ENCODE results near the gene LASP1.

The LASP1 gene

GRCh38 chr17:38896346-38896954, 26.6 kb downstream of the LASP1 start:
- Histone ChIP-seq H3K36me3 (peaks cover 15 to 76% (median 61%) of the 10 kb centered on the region in 11 experiments; a peak in 20 of 22 replicates), H3K9me3 (replicated peaks in 1 of 11) (no peaks in the 10 kb centered on the region), H3K4me1 (peaks cover 87 to 100% (median 100%) of the 10 kb centered on the region in 10 experiments), H3K27ac (peak overlapping the region; percentile 73 to 99 (median 94); a peak in 21 of 22 replicates), H3K4me3 (no peak overlapping the region; a peak in 1 of 20 replicates), H3K4me2 (peak overlapping the region; percentile 90 to 99 (median 95)), H3K9ac (peak overlapping the region; percentile 71 to 90 (median 83); a peak in 21 of 22 replicates), H3K27me3 (no peaks in the 10 kb centered on the region), H4K20me1 (peaks cover 0 to 54% (median 0%) of the 10 kb centered on the region in 11 experiments; a peak in 9 of 22 replicates)
- no peak for TF ChIP-seq Cebpa-rat (IDR thresholded peaks at IDR 0.05)

GRCh38 chr17:38897176-38897575, 27.3 kb downstream of the LASP1 start:
- no peaks in the 10 kb centered on the region for H3K27me3 ChIP-seq
- H3K36me3 ChIP-seq = peaks cover 9 to 76% (median 60%) of the 10 kb centered on the region in 11 experiments; a peak in 20 of 22 replicates
- peak overlapping the region; percentile 73 to 99 (median 94); a peak in 21 of 22 replicates for H3K27ac ChIP-seq
- peaks cover 87 to 100% (median 100%) of the 10 kb centered on the region in 10 experiments for H3K4me1 ChIP-seq
- H3K4me3 ChIP-seq = peak overlapping the region in 1 of 10 experiments; percentile 49; a peak in 2 of 20 replicates
- no peak for TF ChIP-seq Cebpa-rat (IDR thresholded peaks at IDR 0.05)
- H3K9me3 ChIP-seq (replicated peaks in 1 of 11) = no peaks in the 10 kb centered on the region
- H3K9ac ChIP-seq = peak overlapping the region; percentile 71 to 90 (median 83); a peak in 21 of 22 replicates
- H4K20me1 ChIP-seq = peaks cover 0 to 52% (median 0%) of the 10 kb centered on the region in 11 experiments; a peak in 8 of 22 replicates
- H3K4me2 ChIP-seq = peak overlapping the region; percentile 90 to 99 (median 95)

DNA sequence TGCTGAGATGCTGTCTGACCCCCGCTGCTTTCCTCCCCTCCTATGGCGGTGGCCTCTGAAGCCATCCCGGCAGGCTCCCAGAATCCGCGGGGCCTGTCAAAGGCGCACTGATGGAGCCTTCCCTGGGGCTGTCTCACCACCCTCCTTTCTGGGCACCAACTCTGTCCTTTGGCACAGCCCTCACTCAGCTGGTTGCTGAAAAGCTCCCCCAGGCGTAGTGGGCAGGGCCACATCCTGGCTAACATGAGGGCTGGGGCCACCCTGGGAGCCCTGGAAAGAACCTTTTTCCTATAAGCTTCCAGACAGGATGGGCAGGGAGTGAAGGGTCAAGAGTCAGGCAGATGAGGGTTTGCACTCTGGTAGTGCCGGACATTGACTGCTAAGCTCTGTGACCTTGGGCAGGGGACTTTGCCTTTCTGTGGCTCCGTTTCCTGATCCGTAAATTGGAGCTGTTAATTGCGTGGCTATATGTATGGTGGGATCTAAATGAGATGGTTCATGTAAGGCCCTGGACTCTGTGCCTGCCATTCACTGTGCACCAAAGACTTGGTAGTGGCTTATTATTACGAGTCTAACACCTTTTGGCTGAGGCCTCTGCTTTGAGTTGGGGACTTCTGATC, 27.9 kb downstream of the LASP1 start:
- peak overlapping the region in 8 of 10 experiments; percentile 22 to 59 (median 46); a peak in 14 of 20 replicates for H3K4me3 ChIP-seq
- peak overlapping the region; percentile 71 to 90 (median 83) for H3K9ac ChIP-seq
- peak overlapping the region; percentile 90 to 99 (median 95) for H3K4me2 ChIP-seq
- peaks cover 4 to 75% (median 59%) of the 10 kb centered on the region in 11 experiments; a peak in 20 of 22 replicates for H3K36me3 ChIP-seq
- no peak for TF ChIP-seq Cebpa-rat (IDR thresholded peaks at IDR 0.05)
- H4K20me1 ChIP-seq = peaks cover 0 to 48% (median 0%) of the 10 kb centered on the region in 11 experiments; a peak in 8 of 22 replicates
- H3K4me1 ChIP-seq = peaks cover 87 to 100% (median 100%) of the 10 kb centered on the region in 10 experiments
- no peaks in the 10 kb centered on the region for H3K9me3 ChIP-seq (replicated peaks in 1 of 11)
- H3K27ac ChIP-seq = peak overlapping the region; percentile 73 to 99 (median 94)
- H3K27me3 ChIP-seq = no peaks in the 10 kb centered on the region

DNA sequence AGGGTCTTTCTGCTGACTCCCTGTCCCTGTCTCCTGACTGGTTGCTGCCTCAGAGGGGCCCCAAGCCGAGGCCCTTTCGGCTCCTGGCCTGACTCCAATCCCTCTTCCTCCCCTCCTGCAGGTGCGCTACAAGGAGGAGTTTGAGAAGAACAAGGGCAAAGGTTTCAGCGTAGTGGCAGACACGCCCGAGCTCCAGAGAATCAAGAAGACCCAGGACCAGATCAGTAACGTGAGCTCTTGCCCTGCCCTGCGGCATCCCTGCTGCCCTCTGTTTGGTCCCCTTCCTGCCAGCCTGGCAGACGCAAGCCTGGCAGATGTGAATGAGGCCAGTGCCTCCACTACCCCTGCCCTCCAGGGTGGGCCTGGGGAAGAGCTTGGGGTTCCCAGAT, 28.4 kb downstream of the LASP1 start:
- H3K27ac ChIP-seq = peak overlapping the region; percentile 73 to 99 (median 94)
- no peaks in the 10 kb centered on the region for H3K27me3 ChIP-seq
- TF ChIP-seq Cebpa-rat (IDR thresholded peaks at IDR 0.05) = no peak
- H3K9me3 ChIP-seq (replicated peaks in 1 of 11) = no peaks in the 10 kb centered on the region
- H3K4me2 ChIP-seq = peak overlapping the region; percentile 90 to 99 (median 95)
- peaks cover 0 to 48% (median 0%) of the 10 kb centered on the region in 11 experiments; a peak in 7 of 22 replicates for H4K20me1 ChIP-seq
- peak overlapping the region in 9 of 10 experiments; percentile 22 to 59 (median 43); a peak in 16 of 20 replicates for H3K4me3 ChIP-seq
- peaks cover 82 to 100% (median 100%) of the 10 kb centered on the region in 10 experiments for H3K4me1 ChIP-seq
- peaks cover 9 to 76% (median 59%) of the 10 kb centered on the region in 11 experiments for H3K36me3 ChIP-seq
- H3K9ac ChIP-seq = peak overlapping the region; percentile 71 to 90 (median 83)

GRCh38 chr17:38898812-38899348, 29.0 kb downstream of the LASP1 start:
- 0 out of 22 replicates have a peak, but pooled peaks cover 0 to under 1% (median 0%) of the 10 kb centered on the region in 11 experiments for H3K9me3 ChIP-seq (replicated peaks in 1 of 11)
- H3K27me3 ChIP-seq = no peaks in the 10 kb centered on the region
- peaks cover 15 to 82% (median 65%) of the 10 kb centered on the region in 11 experiments for H3K36me3 ChIP-seq
- peak in 2 of 11 experiments; percentile 9 to 32; a peak in 1 of 22 replicates for TF ChIP-seq Cebpa-rat (IDR thresholded peaks at IDR 0.05)
- peak overlapping the region; percentile 90 to 99 (median 95) for H3K4me2 ChIP-seq
- H3K9ac ChIP-seq = peak overlapping the region; percentile 71 to 90 (median 83)
- peak overlapping the region; percentile 73 to 99 (median 94) for H3K27ac ChIP-seq
- H3K4me3 ChIP-seq = peak overlapping the region in 9 of 10 experiments; percentile 22 to 59 (median 43); a peak in 15 of 20 replicates
- peaks cover 76 to 100% (median 96%) of the 10 kb centered on the region in 10 experiments for H3K4me1 ChIP-seq
- H4K20me1 ChIP-seq = peaks cover 0 to 48% (median 0%) of the 10 kb centered on the region in 11 experiments; a peak in 5 of 22 replicates

- Histone ChIP-seq H3K27ac (peak overlapping the region; percentile 73 to 99 (median 94)), H3K4me2 (peak overlapping the region; percentile 90 to 99 (median 95)), H4K20me1 (peaks cover 0 to 48% (median 0%) of the 10 kb centered on the region in 11 experiments; a peak in 3 of 22 replicates), H3K4me3 (peak overlapping the region in 9 of 10 experiments; percentile 22 to 60 (median 43); a peak in 12 of 20 replicates), H3K27me3 (no peaks in the 10 kb centered on the region), H3K4me1 (peaks cover 71 to 98% (median 91%) of the 10 kb centered on the region in 10 experiments), H3K36me3 (peaks cover 20 to 84% (median 65%) of the 10 kb centered on the region in 11 experiments), H3K9me3 (replicated peaks in 1 of 11) (peaks cover 0 to 6% (median under 1%) of the 10 kb centered on the region in 11 experiments; a peak in 6 of 22 replicates), H3K9ac (peak overlapping the region; percentile 71 to 90 (median 83); a peak in 21 of 22 replicates)
- no peak for TF ChIP-seq Cebpa-rat (IDR thresholded peaks at IDR 0.05)
Measured at GRCh38 chr17:38899421-38899820, 29.6 kb downstream of the LASP1 start.

DNA sequence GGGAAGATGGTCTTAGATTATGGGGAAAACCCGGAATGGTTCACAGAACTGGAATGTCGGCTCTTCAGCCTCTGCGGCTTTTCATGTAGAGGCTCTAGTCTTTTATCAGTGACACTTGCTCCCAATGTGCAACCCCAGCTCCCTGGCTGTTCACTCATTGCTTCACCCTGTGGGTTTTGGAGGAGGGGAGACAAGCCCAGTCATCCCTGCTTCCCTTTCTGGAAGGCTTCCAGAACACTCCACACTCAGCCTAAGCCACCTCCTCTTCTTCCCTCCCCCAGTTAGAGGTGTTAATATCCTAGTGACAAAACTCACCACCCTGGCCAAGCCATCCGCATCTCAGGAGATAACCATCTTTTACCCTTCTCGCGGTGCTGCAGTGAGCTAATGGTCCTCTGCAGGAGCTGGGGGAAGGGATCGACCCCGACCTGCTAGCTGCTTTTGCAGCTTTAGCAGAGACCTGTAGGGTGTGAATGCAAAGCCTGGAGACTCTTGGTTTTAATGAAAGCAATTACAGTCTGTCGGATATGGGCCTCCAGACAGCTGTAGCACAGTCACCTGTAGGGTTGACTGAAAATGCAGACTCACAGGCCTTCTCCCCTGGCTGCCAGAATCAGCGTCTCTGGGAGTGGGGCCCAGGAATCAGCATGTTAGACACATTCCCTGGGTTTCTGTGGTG, 31.3 kb downstream of the LASP1 start:
- H3K9ac ChIP-seq = peak overlapping the region; percentile 18 to 90 (median 83); a peak in 19 of 22 replicates
- H3K4me1 ChIP-seq = peaks cover 77 to 92% (median 86%) of the 10 kb centered on the region in 10 experiments
- H4K20me1 ChIP-seq = peaks cover 0 to 61% (median 0%) of the 10 kb centered on the region in 11 experiments; a peak in 6 of 22 replicates
- H3K27ac ChIP-seq = peak overlapping the region in 10 of 11 experiments; percentile 73 to 99 (median 96); a peak in 21 of 22 replicates
- H3K9me3 ChIP-seq (replicated peaks in 1 of 11) = peaks cover 0 to 11% (median 6%) of the 10 kb centered on the region in 11 experiments; a peak in 7 of 22 replicates
- H3K36me3 ChIP-seq = peaks cover 27 to 78% (median 66%) of the 10 kb centered on the region in 11 experiments
- peak overlapping the region; percentile 90 to 99 (median 95) for H3K4me2 ChIP-seq
- TF ChIP-seq Cebpa-rat (IDR thresholded peaks at IDR 0.05) = peak; percentile 72 to 99 (median 97); a peak in 20 of 22 replicates
- H3K27me3 ChIP-seq = no peaks in the 10 kb centered on the region
- peak overlapping the region in 6 of 10 experiments; percentile 6 to 60 (median 24); a peak in 9 of 20 replicates for H3K4me3 ChIP-seq

All from BLaER1 treated with 17β-estradiol and CSF1 and Interleukin-3, amounts not matched to agents 10 nM and 100 nM (cell line).